CD8-positive, alpha-beta memory T cell (primary cell): ENCODE data around the gene MRPL54. TPM values are rescaled to one million over a fixed set of nuclear protein-coding genes. Genes with fewer than 3 reads are reported as not detected.
A peak's percentile ranks its signal among the peaks of the same experiment; 100 is the strongest.

ENCODE experiments used
- CTCF ChIA-PET: fragments of 350-600 bp; sonication (Branson Sonifier 250); formaldehyde crosslinking; loops from one replicate; lab custom pipeline; 2021; ENCODE audit warnings: antibody characterized with exemption; lab: Charles Lee
- POLR2A ChIA-PET: fragments of 350-600 bp; sonication (Branson Sonifier 250); formaldehyde crosslinking; loops from one replicate; lab custom pipeline; 2021; ENCODE audit warnings: antibody characterized with exemption; lab: Charles Lee
- DNase-seq, 5 donors: peaks; one replicate each; pipeline versions ENCODE4 v3.0.0 to v3.0.0-alpha.2; 2020 to 2022; ENCODE audit warnings: mixed read lengths in 1 of 5
- H3K27ac ChIP-seq: one replicate; pipeline ENCODE4 v1.7.0; 2013; ENCODE audit warnings: low read depth, mild to moderate bottlenecking, low read length, moderate library complexity
- H3K27me3 ChIP-seq: 2 replicates; pipeline ENCODE4 v1.7.0; 2013; ENCODE audit warnings: low read length, mild to moderate bottlenecking; ENCODE audit not compliant: insufficient read depth, poor library complexity, severe bottlenecking
- H3K36me3 ChIP-seq: 2 replicates; pipeline ENCODE4 v1.7.0; 2013; ENCODE audit warnings: mild to moderate bottlenecking, low read length, moderate library complexity; ENCODE audit not compliant: insufficient read depth
- H3K4me1 ChIP-seq: 2 replicates; pipeline ENCODE4 v1.7.0; 2013; ENCODE audit warnings: mild to moderate bottlenecking, low read length, moderate library complexity; ENCODE audit not compliant: insufficient read depth
- H3K4me3 ChIP-seq: 2 replicates; pipeline ENCODE4 v1.7.0; 2013; ENCODE audit warnings: mild to moderate bottlenecking, low read length
- H3K9me3 ChIP-seq: 2 replicates; pipeline ENCODE4 v1.7.0; 2013; ENCODE audit warnings: mild to moderate bottlenecking, low read length
- H3K27ac Mint-ChIP-seq, 8 donors: one replicate each; pipeline ENCODE4 v1.8.0; 2020 to 2021; ENCODE audit warnings: mixed read lengths in 8 of 8, mild to moderate bottlenecking in 6 of 8, inconsistent platforms in 3 of 8, moderate library complexity in 3 of 8
- H3K27me3 Mint-ChIP-seq, 2 donors: one replicate each; pipeline ENCODE4 v1.8.0; 2020 to 2021; ENCODE audit warnings: mixed read lengths in 2 of 2, mild to moderate bottlenecking in 1 of 2, moderate library complexity in 1 of 2
- H3K36me3 Mint-ChIP-seq, 3 donors: one replicate each; pipeline ENCODE4 v1.8.0; 2020 to 2021; ENCODE audit warnings: mixed read lengths in 3 of 3, inconsistent platforms in 1 of 3, mild to moderate bottlenecking in 1 of 3
- H3K4me1 Mint-ChIP-seq, 3 donors: one replicate each; pipeline ENCODE4 v1.8.0; 2020 to 2021; ENCODE audit warnings: mixed read lengths in 3 of 3, inconsistent platforms in 1 of 3, mild to moderate bottlenecking in 1 of 3
- H3K4me3 Mint-ChIP-seq, 7 donors: one replicate each; pipeline ENCODE4 v1.8.0; 2020 to 2021; ENCODE audit warnings: mixed read lengths in 7 of 7, mild to moderate bottlenecking in 6 of 7, moderate library complexity in 4 of 7, inconsistent platforms in 2 of 7
- H3K9me3 Mint-ChIP-seq, 5 donors: one replicate each; pipeline ENCODE4 v1.8.0; 2020 to 2022; ENCODE audit warnings: mixed read lengths in 5 of 5, mild to moderate bottlenecking in 3 of 5, moderate library complexity in 2 of 5, inconsistent platforms in 1 of 5
- polyA plus RNA-seq: library from polyadenylated mRNA; unstranded; fragments of 300-500 nt; fragmentation: Illumina TruSeq; gene quantifications from one replicate; pipeline ENCODE4 v1.2.3, GENCODE V29; 2021
- total RNA-seq, 2 experiments: library from RNA; stranded (reverse); gene quantifications; one replicate each; pipeline ENCODE4 v1.2.3, GENCODE V29; 2021

Gene MRPL54
- total and polyA plus RNA-seq, 3 experiments from 2014 or later: 85.0 to 113 (median 95.3) TPM

GRCh38 chr19:3790209-3790734 lies 27.8 kb downstream of the MRPL54 start:
- Mint-ChIP-seq H3K36me3 (peaks cover 2 to 4% (median 2%) of the 10 kb centered on the region in 3 donors), H3K4me3 (peak overlapping the region in 5 of 7 donors; percentile 4 to 73 (median 56)), H3K27ac (peak overlapping the region in 7 of 8 donors; percentile 13 to 89 (median 71)), H3K4me1 (peaks cover 31 to 48% (median 36%) of the 10 kb centered on the region in 3 donors), H3K27me3 (no peaks in the 10 kb centered on the region), H3K9me3 (peaks cover 0 to 5% (median 0%) of the 10 kb centered on the region in 5 donors)
- no peaks in the 10 kb centered on the region for H3K36me3 ChIP-seq
- DNase-seq: no peak
- no peaks in the 10 kb centered on the region for H3K27me3 ChIP-seq
- no peak overlapping the region for H3K4me3 ChIP-seq
- no peak overlapping the region for H3K27ac ChIP-seq
- CTCF ChIA-PET: interaction anchor here (1.1 to 2.0 kb wide), 5 partner anchors 9 to 36 kb away, joined by 3 to 4 read pairs (median 3); no protein-coding TSS in a partner anchor
- POLR2A ChIA-PET: no interaction called here
- no peaks in the 10 kb centered on the region for H3K9me3 ChIP-seq
- H3K4me1 ChIP-seq: peaks cover 12% of the 10 kb centered on the region

DNA sequence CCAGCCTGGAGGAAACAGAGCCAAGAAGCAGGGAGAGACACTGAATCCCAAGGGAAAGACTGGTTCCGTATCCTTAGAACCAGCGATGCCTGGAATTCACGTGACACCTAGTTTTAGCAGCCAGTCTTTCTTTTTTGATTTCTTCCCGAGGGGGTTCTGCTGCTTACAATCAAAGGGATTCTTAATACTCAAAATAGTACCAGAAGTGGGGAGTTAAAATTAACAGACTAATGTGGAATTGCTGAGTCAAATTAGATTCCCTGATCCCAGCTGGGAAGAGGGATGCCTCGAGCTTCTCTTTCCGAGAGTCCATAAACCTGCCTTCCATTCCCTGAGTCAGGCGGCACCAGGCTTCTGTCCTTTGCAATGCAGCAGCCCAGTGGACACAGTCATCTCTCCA lies 28.5 kb downstream of the MRPL54 start:
- peaks cover 12% of the 10 kb centered on the region for H3K4me1 ChIP-seq
- H3K4me3 ChIP-seq: no peak overlapping the region
- Mint-ChIP-seq H3K27ac (peak overlapping the region in 4 of 8 donors; percentile 18 to 89 (median 71)), H3K27me3 (no peaks in the 10 kb centered on the region), H3K9me3 (peaks cover 0 to 5% (median 0%) of the 10 kb centered on the region in 5 donors), H3K4me1 (peaks cover 31 to 42% (median 34%) of the 10 kb centered on the region in 3 donors), H3K36me3 (peaks cover 2 to 4% (median 2%) of the 10 kb centered on the region in 3 donors), H3K4me3 (no peak overlapping the region)
- DNase-seq: no peak
- H3K27me3 ChIP-seq: no peaks in the 10 kb centered on the region
- no peak overlapping the region for H3K27ac ChIP-seq
- H3K36me3 ChIP-seq: no peaks in the 10 kb centered on the region
- POLR2A ChIA-PET: no interaction called here
- no peaks in the 10 kb centered on the region for H3K9me3 ChIP-seq
- CTCF ChIA-PET: interaction anchor here (1.1 to 1.5 kb wide), 4 partner anchors 21 to 35 kb away, joined by 3 read pairs; no protein-coding TSS in a partner anchor

DNA sequence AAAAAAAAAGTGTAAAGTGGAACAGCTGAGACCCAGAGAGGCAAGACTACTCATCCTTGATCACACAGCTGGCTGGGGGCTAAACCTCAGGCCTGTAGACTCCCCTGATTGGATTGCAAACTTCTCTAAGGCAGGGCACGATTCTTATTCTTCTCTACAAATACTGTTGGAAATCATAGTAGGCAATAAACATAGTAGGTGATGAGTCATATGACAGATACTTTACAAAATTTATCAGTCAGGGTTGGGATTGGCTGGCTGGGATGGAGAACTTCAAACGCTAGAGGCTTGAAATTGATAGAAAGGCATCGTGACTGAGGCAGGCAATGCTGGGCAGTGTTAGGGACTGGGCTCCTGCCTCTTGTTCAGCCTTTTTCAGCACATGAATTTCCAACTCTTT lies 29.6 kb downstream of the MRPL54 start:
- peaks cover 2 to 11% (median 8%) of the 10 kb centered on the region in 5 donors for H3K9me3 Mint-ChIP-seq
- Histone ChIP-seq H3K27ac (no peak overlapping the region), H3K9me3 (peaks cover 5% of the 10 kb centered on the region), H3K4me1 (peaks cover 7% of the 10 kb centered on the region), H3K27me3 (no peaks in the 10 kb centered on the region), H3K4me3 (no peak overlapping the region), H3K36me3 (no peaks in the 10 kb centered on the region)
- ChIA-PET POLR2A (no interaction called here), CTCF (no interaction called here)
- no peak for DNase-seq
- no peaks in the 10 kb centered on the region for H3K27me3 Mint-ChIP-seq
- peaks cover 2 to 10% (median 2%) of the 10 kb centered on the region in 3 donors for H3K36me3 Mint-ChIP-seq
- H3K4me3 Mint-ChIP-seq: peak overlapping the region in 1 of 7 donors; percentile 71
- H3K4me1 Mint-ChIP-seq: peaks cover 36 to 45% (median 37%) of the 10 kb centered on the region in 3 donors
- H3K27ac Mint-ChIP-seq: peak overlapping the region in 4 of 8 donors; percentile 1 to 87 (median 50)

DNA sequence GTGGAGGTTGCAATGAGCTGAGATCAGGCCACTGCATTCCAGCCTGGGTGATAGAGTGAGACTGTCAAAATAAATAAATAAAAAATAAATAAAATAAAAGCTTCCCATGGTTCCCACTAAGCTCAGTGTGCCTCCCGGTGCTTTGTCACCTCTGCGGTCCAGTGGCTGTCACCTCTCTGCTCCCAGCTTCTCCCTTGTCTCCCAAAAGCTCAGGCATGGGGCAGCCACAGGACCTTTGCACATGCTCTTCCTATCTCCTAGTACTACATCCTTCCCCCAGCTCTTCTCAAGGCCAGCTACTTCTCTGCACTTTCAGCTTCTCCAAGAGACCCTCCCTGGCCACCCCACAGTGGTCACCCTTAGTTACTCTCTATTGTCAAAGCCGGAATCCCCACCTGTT lies 31.3 kb downstream of the MRPL54 start:
- no peaks in the 10 kb centered on the region for H3K27me3 Mint-ChIP-seq
- CTCF ChIA-PET: interaction anchor here (1.4 to 5.2 kb wide), 4 partner anchors 22 to 76 kb away, joined by 3 to 26 read pairs (median 6); partner anchors contain the start of genes APBA3 and MRPL54
- no peak overlapping the region for H3K27ac ChIP-seq
- H3K4me1 ChIP-seq: peaks cover 21% of the 10 kb centered on the region
- no peaks in the 10 kb centered on the region for H3K36me3 ChIP-seq
- POLR2A ChIA-PET: interaction anchor here (0.7 to 1.1 kb wide), 2 partner anchors 31 to 234 kb away, joined by 3 to 5 read pairs; partner anchors contain the start of gene MRPL54
- peaks cover 2 to 11% (median 9%) of the 10 kb centered on the region in 5 donors for H3K9me3 Mint-ChIP-seq
- no peaks in the 10 kb centered on the region for H3K27me3 ChIP-seq
- H3K9me3 ChIP-seq: peaks cover 5% of the 10 kb centered on the region
- DNase-seq: no peak
- H3K4me1 Mint-ChIP-seq: peaks cover 35 to 50% (median 41%) of the 10 kb centered on the region in 3 donors
- H3K4me3 Mint-ChIP-seq: no peak overlapping the region
- no peak overlapping the region for H3K4me3 ChIP-seq
- H3K27ac Mint-ChIP-seq: no peak overlapping the region
- H3K36me3 Mint-ChIP-seq: peaks cover 2 to 15% (median 2%) of the 10 kb centered on the region in 3 donors

GRCh38 chr19:3796358-3796757 lies 33.9 kb downstream of the MRPL54 start:
- Mint-ChIP-seq H3K4me1 (peaks cover 32 to 47% (median 36%) of the 10 kb centered on the region in 3 donors), H3K27me3 (peaks cover 0 to 2% of the 10 kb centered on the region in 2 donors), H3K27ac (peak overlapping the region in 7 of 8 donors; percentile 50 to 90 (median 70)), H3K4me3 (no peak overlapping the region), H3K36me3 (peaks cover 2 to 14% (median 3%) of the 10 kb centered on the region in 3 donors), H3K9me3 (peaks cover 2 to 11% (median 6%) of the 10 kb centered on the region in 5 donors)
- Histone ChIP-seq H3K27me3 (no peaks in the 10 kb centered on the region), H3K9me3 (peaks cover 5% of the 10 kb centered on the region), H3K27ac (no peak overlapping the region), H3K4me3 (no peak overlapping the region), H3K36me3 (no peaks in the 10 kb centered on the region), H3K4me1 (peaks cover 26% of the 10 kb centered on the region)
- no peak for DNase-seq
- ChIA-PET CTCF (interaction anchor here (1.0 to 5.2 kb wide), 5 partner anchors 9 to 33 kb away, joined by 3 to 26 read pairs (median 3); partner anchors contain the start of genes MATK and MRPL54), POLR2A (interaction anchor here (1.2 to 1.3 kb wide), 2 partner anchors 18 to 25 kb away, joined by 3 to 4 read pairs; no protein-coding TSS in a partner anchor)

DNA sequence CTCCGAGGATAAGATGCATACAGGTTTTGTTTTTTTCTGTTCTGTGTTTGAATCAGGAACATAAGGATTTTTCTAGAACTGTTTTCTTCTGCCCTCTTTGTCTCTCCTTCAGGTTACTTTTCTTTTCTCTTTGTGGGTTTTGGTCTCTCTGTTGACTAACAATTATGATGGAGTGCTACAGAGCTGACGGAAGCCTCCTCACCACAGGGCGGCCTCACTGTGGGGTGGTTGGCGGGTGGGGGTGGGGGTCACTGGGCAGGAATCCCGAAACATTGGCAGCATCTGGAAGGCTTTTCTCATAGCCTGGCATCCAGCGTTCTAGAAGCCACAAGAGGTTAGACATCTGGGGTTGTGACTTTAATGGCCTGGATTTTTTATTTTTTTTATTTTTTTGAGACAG lies 35.7 kb downstream of the MRPL54 start:
- H3K27ac ChIP-seq: no peak overlapping the region

DNA sequence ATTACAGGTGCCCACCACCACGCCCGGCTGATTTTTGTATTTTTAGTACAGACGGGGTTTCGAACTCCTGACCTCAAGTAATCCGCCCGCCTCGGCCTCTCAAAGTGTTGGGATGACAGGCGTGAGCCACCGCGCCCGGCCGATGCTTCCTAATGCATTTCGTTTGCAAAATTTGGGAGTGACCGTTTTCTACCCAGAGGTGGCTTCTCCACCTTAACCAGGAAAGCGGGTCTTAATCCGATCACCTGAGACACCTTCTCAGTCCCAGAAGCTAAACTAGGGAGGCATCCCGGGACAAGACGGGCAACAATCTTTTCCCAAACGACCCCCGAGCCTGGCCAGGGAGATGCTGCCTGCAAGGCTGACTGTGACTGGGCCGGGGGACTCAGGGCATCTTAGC lies 38.5 kb downstream of the MRPL54 start:
- ChIA-PET CTCF (interaction anchor here (0.9 to 2.7 kb wide), 2 partner anchors 17 to 21 kb away, joined by 3 to 7 read pairs; no protein-coding TSS in a partner anchor), POLR2A (no interaction called here)
- Mint-ChIP-seq H3K27me3 (peaks cover 0 to 2% of the 10 kb centered on the region in 2 donors), H3K4me1 (peaks cover 38 to 66% (median 41%) of the 10 kb centered on the region in 3 donors), H3K36me3 (peaks cover 1 to 10% (median 2%) of the 10 kb centered on the region in 3 donors), H3K9me3 (peaks cover 0 to 11% (median 6%) of the 10 kb centered on the region in 5 donors), H3K27ac (peak overlapping the region in 5 of 8 donors; percentile 55 to 91 (median 83)), H3K4me3 (peak overlapping the region; percentile 58 to 83 (median 71))
- no peaks in the 10 kb centered on the region for H3K27me3 ChIP-seq
- H3K9me3 ChIP-seq: peaks cover 5% of the 10 kb centered on the region
- no peak for DNase-seq
- no peak overlapping the region for H3K27ac ChIP-seq
- H3K4me3 ChIP-seq: peak overlapping the region; percentile 22
- no peaks in the 10 kb centered on the region for H3K36me3 ChIP-seq
- H3K4me1 ChIP-seq: peaks cover 41% of the 10 kb centered on the region

More for the DNA sequence above, 35.7 kb downstream of the MRPL54 start:
- peaks cover 0 to 11% (median 6%) of the 10 kb centered on the region in 5 donors for H3K9me3 Mint-ChIP-seq
- peak overlapping the region; percentile 68 to 93 (median 80) for H3K27ac Mint-ChIP-seq
- Histone ChIP-seq H3K27me3 (no peaks in the 10 kb centered on the region), H3K36me3 (no peaks in the 10 kb centered on the region), H3K4me3 (no peak overlapping the region), H3K9me3 (peaks cover 5% of the 10 kb centered on the region), H3K4me1 (peaks cover 32% of the 10 kb centered on the region)
- peak in 2 of 5 donors; percentile 58 to 70 for DNase-seq
- H3K4me1 Mint-ChIP-seq: peaks cover 33 to 56% (median 33%) of the 10 kb centered on the region in 3 donors
- CTCF ChIA-PET: interaction anchor here (0.7 to 5.2 kb wide), 10 partner anchors 9 to 993 kb away, joined by 3 to 26 read pairs (median 4); partner anchors contain the start of genes MATK and MRPL54
- peaks cover 0 to 2% of the 10 kb centered on the region in 2 donors for H3K27me3 Mint-ChIP-seq
- H3K4me3 Mint-ChIP-seq: peak overlapping the region; percentile 28 to 80 (median 67)
- H3K36me3 Mint-ChIP-seq: peaks cover 2 to 10% (median 3%) of the 10 kb centered on the region in 3 donors
- POLR2A ChIA-PET: interaction anchor here (0.5 to 1.9 kb wide), 10 partner anchors 9 to 395 kb away, joined by 3 to 10 read pairs (median 4); partner anchors contain the start of gene MRPL54
